ENCODE results near the gene GPR161. TPM values are rescaled to one million over a fixed set of nuclear protein-coding genes. Genes with fewer than 3 reads are reported as not detected.

The GPR161 gene
- total and polyA plus RNA-seq, 9 of the 15 experiments (the other 6 are each of a cell fraction or from before 2014, with no cell fraction given), result 0.15 to 2.4 (median 0.76) TPM

DNA sequence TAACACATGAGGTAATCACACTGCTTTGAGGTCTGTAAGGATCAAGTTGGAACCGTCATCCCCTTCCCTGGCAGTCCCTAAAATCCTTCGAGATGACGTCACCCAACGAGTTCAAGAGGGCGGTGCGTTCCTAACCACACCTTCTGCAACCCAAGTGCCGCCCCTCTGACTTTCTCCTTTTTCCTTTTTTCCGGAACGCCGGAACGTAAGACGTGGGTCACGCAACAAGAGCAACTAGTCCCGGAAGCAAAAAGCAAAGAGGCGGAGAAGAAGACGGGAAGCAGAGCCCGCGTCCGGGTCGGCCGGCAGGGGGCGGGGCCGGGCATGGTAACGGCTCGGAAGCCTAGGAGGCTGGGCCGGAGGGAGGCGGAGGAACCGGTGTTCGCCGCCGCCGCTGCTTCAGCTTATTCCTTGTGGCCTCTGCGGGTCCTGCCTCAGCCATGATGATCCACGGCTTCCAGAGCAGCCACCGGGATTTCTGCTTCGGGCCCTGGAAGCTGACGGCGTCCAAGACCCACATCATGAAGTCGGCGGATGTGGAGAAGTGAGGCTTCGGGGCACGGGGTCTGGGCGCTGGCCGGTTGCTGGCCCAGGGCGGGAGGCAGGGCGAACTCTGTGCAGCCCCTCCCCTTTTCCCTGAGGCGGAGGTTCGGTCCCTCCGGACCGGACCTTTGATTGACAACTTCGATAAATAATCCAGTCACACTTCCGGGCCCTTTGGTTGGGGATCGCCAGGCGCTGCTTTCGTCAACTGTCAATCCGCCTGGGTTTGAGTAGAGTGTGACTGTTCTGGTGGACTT is 42.1 kb upstream of the GPR161 start, which contains the start of gene TIPRL (continued):
- TF ChIP-seq, protein P1, sequence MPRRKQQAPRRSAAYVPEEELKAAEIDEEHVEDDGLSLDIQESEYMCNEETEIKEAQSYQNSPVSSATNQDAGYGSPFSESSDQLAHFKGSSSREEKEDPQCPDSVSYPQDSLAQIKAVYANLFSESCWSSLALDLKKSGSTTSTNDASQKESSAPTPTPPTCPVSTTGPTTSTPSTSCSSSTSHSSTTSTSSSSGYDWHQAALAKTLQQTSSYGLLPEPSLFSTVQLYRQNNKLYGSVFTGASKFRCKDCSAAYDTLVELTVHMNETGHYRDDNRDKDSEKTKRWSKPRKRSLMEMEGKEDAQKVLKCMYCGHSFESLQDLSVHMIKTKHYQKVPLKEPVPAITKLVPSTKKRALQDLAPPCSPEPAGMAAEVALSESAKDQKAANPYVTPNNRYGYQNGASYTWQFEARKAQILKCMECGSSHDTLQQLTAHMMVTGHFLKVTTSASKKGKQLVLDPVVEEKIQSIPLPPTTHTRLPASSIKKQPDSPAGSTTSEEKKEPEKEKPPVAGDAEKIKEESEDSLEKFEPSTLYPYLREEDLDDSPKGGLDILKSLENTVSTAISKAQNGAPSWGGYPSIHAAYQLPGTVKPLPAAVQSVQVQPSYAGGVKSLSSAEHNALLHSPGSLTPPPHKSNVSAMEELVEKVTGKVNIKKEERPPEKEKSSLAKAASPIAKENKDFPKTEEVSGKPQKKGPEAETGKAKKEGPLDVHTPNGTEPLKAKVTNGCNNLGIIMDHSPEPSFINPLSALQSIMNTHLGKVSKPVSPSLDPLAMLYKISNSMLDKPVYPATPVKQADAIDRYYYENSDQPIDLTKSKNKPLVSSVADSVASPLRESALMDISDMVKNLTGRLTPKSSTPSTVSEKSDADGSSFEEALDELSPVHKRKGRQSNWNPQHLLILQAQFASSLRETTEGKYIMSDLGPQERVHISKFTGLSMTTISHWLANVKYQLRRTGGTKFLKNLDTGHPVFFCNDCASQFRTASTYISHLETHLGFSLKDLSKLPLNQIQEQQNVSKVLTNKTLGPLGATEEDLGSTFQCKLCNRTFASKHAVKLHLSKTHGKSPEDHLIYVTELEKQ (CRISPR knock-in tag; IDR thresholded peaks at IDR 0.05), result no peak
- TF ChIP-seq ZNF444 (CRISPR knock-in tag; IDR thresholded peaks at IDR 0.05), result no peak
- TF ChIP-seq ZBTB26 (CRISPR knock-in tag; IDR thresholded peaks at IDR 0.05), result no peak
- TF ChIP-seq ZSCAN32 (CRISPR knock-in tag; IDR thresholded peaks at IDR 0.05), result no peak; the same call in 1 of the 2 replicates
- TF ChIP-seq GATAD2B (IDR thresholded peaks at IDR 0.05; ENCODE audit: borderline replicate concordance), result no peak
- TF ChIP-seq MNT (conservative IDR thresholded peaks at IDR 0.05), result peak; percentile 76 to 86
- no peak for TF ChIP-seq ZNF217 (CRISPR knock-in tag; IDR thresholded peaks at IDR 0.05)
- no peak for TF ChIP-seq HLTF (IDR thresholded peaks at IDR 0.05)
- TF ChIP-seq, protein P2, sequence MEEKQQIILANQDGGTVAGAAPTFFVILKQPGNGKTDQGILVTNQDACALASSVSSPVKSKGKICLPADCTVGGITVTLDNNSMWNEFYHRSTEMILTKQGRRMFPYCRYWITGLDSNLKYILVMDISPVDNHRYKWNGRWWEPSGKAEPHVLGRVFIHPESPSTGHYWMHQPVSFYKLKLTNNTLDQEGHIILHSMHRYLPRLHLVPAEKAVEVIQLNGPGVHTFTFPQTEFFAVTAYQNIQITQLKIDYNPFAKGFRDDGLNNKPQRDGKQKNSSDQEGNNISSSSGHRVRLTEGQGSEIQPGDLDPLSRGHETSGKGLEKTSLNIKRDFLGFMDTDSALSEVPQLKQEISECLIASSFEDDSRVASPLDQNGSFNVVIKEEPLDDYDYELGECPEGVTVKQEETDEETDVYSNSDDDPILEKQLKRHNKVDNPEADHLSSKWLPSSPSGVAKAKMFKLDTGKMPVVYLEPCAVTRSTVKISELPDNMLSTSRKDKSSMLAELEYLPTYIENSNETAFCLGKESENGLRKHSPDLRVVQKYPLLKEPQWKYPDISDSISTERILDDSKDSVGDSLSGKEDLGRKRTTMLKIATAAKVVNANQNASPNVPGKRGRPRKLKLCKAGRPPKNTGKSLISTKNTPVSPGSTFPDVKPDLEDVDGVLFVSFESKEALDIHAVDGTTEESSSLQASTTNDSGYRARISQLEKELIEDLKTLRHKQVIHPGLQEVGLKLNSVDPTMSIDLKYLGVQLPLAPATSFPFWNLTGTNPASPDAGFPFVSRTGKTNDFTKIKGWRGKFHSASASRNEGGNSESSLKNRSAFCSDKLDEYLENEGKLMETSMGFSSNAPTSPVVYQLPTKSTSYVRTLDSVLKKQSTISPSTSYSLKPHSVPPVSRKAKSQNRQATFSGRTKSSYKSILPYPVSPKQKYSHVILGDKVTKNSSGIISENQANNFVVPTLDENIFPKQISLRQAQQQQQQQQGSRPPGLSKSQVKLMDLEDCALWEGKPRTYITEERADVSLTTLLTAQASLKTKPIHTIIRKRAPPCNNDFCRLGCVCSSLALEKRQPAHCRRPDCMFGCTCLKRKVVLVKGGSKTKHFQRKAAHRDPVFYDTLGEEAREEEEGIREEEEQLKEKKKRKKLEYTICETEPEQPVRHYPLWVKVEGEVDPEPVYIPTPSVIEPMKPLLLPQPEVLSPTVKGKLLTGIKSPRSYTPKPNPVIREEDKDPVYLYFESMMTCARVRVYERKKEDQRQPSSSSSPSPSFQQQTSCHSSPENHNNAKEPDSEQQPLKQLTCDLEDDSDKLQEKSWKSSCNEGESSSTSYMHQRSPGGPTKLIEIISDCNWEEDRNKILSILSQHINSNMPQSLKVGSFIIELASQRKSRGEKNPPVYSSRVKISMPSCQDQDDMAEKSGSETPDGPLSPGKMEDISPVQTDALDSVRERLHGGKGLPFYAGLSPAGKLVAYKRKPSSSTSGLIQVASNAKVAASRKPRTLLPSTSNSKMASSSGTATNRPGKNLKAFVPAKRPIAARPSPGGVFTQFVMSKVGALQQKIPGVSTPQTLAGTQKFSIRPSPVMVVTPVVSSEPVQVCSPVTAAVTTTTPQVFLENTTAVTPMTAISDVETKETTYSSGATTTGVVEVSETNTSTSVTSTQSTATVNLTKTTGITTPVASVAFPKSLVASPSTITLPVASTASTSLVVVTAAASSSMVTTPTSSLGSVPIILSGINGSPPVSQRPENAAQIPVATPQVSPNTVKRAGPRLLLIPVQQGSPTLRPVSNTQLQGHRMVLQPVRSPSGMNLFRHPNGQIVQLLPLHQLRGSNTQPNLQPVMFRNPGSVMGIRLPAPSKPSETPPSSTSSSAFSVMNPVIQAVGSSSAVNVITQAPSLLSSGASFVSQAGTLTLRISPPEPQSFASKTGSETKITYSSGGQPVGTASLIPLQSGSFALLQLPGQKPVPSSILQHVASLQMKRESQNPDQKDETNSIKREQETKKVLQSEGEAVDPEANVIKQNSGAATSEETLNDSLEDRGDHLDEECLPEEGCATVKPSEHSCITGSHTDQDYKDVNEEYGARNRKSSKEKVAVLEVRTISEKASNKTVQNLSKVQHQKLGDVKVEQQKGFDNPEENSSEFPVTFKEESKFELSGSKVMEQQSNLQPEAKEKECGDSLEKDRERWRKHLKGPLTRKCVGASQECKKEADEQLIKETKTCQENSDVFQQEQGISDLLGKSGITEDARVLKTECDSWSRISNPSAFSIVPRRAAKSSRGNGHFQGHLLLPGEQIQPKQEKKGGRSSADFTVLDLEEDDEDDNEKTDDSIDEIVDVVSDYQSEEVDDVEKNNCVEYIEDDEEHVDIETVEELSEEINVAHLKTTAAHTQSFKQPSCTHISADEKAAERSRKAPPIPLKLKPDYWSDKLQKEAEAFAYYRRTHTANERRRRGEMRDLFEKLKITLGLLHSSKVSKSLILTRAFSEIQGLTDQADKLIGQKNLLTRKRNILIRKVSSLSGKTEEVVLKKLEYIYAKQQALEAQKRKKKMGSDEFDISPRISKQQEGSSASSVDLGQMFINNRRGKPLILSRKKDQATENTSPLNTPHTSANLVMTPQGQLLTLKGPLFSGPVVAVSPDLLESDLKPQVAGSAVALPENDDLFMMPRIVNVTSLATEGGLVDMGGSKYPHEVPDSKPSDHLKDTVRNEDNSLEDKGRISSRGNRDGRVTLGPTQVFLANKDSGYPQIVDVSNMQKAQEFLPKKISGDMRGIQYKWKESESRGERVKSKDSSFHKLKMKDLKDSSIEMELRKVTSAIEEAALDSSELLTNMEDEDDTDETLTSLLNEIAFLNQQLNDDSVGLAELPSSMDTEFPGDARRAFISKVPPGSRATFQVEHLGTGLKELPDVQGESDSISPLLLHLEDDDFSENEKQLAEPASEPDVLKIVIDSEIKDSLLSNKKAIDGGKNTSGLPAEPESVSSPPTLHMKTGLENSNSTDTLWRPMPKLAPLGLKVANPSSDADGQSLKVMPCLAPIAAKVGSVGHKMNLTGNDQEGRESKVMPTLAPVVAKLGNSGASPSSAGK (IDR thresholded peaks at IDR 0.05), result no peak

Data from K562 (cell line).